Pancreas (tissue), 10 donors: Measurements from ENCODE around the gene MRPL23. TPM values are rescaled to one million over a fixed set of nuclear protein-coding genes. Genes with fewer than 3 reads are reported as not detected.

ENCODE experiments used
- ATAC-seq, 4 donors: fragments of 200-7000 bp; cut with Tn5 transposase; one replicate each; pipeline versions ENCODE4 v1.8.0 to v1.9.1; 2020; ENCODE audit warnings: mild to moderate bottlenecking in 4 of 4, moderate library complexity in 4 of 4
- DNase-seq, 6 donors: peaks; one replicate each; pipeline ENCODE4 v3.0.0-alpha.2; 2020
- FAIRE-seq: peaks from 2 replicates; lab custom pipeline; 2012; peaks lifted over from hg19 to GRCh38; lab: Jason Lieb, UNC
- H3K27ac ChIP-seq, 4 donors: fragments of 200-600 bp; sonication (generic); 1 replicate in 3 of 4; 2 replicates in 1 of 4; pipeline versions ENCODE4 v1.5.0 to v1.8.0; 2020
- H3K27me3 ChIP-seq, 4 donors: fragments of 200-600 bp; one replicate each; pipeline ENCODE4 v1.8.0; 2021
- H3K36me3 ChIP-seq, 3 donors: fragments of 200-600 bp; sonication (generic) in 1 of 3; one replicate each; pipeline versions ENCODE4 v1.5.0 to v1.8.0; 2020 to 2021
- H3K4me1 ChIP-seq, 3 donors: fragments of 200-600 bp; one replicate each; pipeline ENCODE4 v1.8.0; 2021
- H3K4me3 ChIP-seq, 4 donors: fragments of 200-600 bp; sonication (generic) in 2 of 4; one replicate each; pipeline versions ENCODE4 v1.5.0 to v1.8.0; 2020 to 2021
- H3K9me3 ChIP-seq, 4 donors: fragments of 200-600 bp; one replicate each; pipeline ENCODE4 v1.8.0; 2021
- WGBS, 2 donors: extraction: QIAGEN DNeasy Blood & Tissue Kit; methylation state at CpG; one replicate each; pipeline ENCODE4 v1.1.7; 2013; 5-methylcytosine and 5-hydroxymethylcytosine counted together
- intact Hi-C, 3 donors: fragments of 100-400 bp; cut with DNase I; formaldehyde crosslinking; loops; one replicate each; pipeline versions ENCODE4 v1.11.1 to v1.14.2; 2022
- polyA plus RNA-seq, 2 donors: library from polyadenylated mRNA; stranded (reverse); fragments of 200-250 nt; gene quantifications; one replicate each; pipeline ENCODE4 v1.2.3, GENCODE V29; 2013
- total RNA-seq, 6 donors: library from RNA; stranded (reverse); fragmentation: NEBNext Ultra II Directional in 4 of 6; extraction: Animal tissue kit (Norgen Biotek cat#: 25700) in 4 of 6; gene quantifications; one replicate each; pipeline versions ENCODE4 v1.2.1 to v1.2.4, GENCODE V29; 2021 to 2023
- TF ChIP-seq, protein P1 (sequence below), 4 donors: fragments of 200-600 bp; sonication (generic) in 3 of 4; IDR thresholded peaks; one replicate each; pipeline versions ENCODE4 v1.5.0 to v1.8.0; 2021; ENCODE audit warnings: antibody characterized with exemption in 4 of 4
- donor health status: healthy with polysubstance abuse.
- donor health status: DM: no; HTN: no; CAD: no; lungs with moderate emphysema.
- donor health status: DM: no; HTN: no; CAD: no.
- donor health status: control.
- donor health status: control.
- donor health status: Bipolar disorder and iron deficiency.
- donor health status: DM: yes; HTN: yes; CAD: no.
- donor health status: DM: no; HTN: no; CAD: no.
- donor health status: DM: no; HTN: no; CAD: no.
- donor health status: DM: yes; HTN: yes; CAD: no.

Gene MRPL23
- total and polyA plus RNA-seq, 8 donors: 16.7 to 92.1 (median 38.0) TPM

DNA sequence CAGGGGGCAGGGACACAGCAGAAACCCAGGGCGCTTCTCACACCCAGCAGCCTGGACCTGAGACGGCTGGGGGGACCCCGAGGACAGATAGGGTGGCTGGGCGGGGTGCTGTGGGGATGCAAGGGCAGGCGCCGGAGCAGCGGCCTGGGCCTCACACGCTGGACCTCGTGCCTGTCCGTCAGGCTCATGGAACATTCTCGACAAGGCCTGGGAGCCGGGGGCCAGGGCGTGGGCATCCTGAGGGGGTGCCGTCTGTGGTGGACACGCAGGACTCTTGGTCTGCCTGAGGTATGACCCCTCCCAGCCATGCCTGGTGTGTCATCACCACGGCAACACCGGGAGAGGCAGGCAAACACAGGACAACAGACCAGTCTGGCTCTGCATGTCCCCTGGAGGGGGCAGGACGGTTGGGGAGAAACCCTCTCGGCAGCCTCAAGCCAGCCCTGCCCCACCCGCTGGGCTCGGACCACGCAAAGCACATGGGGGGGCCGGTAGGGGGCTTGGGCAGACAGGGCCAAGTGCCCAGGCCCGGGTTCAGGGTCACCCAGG, 21.4 kb downstream of the MRPL23 start:
- Histone ChIP-seq H3K27ac (no peak overlapping the region), H3K36me3 (no peaks in the 10 kb centered on the region), H3K4me3 (no peak overlapping the region), H3K27me3 (no peaks in the 10 kb centered on the region), H3K4me1 (no peaks in the 10 kb centered on the region), H3K9me3 (no peaks in the 10 kb centered on the region)
- intact Hi-C loops: no loop called here
- FAIRE-seq (no peak), ATAC-seq (peak in 3 of 4 donors; percentile 33 to 59 (median 45)), DNase-seq (peak in 2 of 6 donors; percentile 32 to 38)
- WGBS, 2 donors: 88% methylated on average over 4 of the region's 24 CpGs; no CpG with 5 or more reads in 1 of the 2 donors
- TF ChIP-seq, protein P1, sequence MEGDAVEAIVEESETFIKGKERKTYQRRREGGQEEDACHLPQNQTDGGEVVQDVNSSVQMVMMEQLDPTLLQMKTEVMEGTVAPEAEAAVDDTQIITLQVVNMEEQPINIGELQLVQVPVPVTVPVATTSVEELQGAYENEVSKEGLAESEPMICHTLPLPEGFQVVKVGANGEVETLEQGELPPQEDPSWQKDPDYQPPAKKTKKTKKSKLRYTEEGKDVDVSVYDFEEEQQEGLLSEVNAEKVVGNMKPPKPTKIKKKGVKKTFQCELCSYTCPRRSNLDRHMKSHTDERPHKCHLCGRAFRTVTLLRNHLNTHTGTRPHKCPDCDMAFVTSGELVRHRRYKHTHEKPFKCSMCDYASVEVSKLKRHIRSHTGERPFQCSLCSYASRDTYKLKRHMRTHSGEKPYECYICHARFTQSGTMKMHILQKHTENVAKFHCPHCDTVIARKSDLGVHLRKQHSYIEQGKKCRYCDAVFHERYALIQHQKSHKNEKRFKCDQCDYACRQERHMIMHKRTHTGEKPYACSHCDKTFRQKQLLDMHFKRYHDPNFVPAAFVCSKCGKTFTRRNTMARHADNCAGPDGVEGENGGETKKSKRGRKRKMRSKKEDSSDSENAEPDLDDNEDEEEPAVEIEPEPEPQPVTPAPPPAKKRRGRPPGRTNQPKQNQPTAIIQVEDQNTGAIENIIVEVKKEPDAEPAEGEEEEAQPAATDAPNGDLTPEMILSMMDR (IDR thresholded peaks at IDR 0.05): no peak

DNA sequence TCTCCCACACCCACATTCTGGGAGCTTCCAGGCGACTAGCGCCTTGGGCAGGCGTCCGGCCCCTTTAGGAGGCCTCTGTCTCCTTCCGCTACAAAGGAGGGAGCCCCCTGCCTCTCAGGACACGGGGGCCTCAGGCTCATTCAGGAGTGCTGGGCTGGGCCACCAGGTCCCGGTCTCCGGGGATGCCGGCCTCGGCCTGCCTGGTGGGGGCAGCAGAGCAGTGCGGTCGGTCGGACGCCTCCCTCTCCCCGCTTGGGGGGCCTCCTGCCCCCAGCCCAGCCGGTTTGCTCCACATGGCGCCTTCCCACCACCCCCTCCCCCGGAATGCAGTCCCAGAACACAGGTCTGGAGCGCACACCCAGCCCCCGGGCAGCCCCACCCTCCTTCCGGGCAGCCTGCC, 21.9 kb downstream of the MRPL23 start:
- Histone ChIP-seq H3K27me3 (no peaks in the 10 kb centered on the region), H3K4me3 (no peak overlapping the region), H3K27ac (no peak overlapping the region), H3K36me3 (no peaks in the 10 kb centered on the region), H3K4me1 (no peaks in the 10 kb centered on the region), H3K9me3 (no peaks in the 10 kb centered on the region)
- no peak for FAIRE-seq
- TF ChIP-seq, protein P1 (IDR thresholded peaks at IDR 0.05): no peak
- DNase-seq: no peak
- intact Hi-C loops: no loop called here
- ATAC-seq: peak in 3 of 4 donors; percentile 55 to 67 (median 60)
- WGBS, 2 donors: no CpG with 5 or more reads among the region's 21 CpGs

DNA sequence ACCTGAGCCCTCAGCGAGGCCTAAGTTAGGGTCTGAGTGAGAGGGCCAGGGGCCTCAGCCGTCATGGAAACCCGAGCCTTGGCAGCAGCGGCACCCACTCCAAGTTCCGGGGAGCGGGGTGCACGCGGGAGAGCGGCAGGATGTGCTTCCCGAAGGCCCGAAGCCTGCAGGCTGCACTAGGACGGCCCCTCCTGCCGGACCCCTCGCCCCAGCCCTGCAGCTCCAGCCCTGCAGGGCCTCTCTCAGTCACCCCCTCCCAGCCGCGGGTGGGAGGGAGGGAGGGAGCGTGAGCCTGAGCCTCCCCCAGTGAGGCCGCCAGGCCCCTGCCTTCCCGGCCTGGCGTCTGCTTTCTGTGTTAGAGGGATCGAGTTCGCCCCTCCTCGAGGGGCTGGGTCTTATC, 22.6 kb downstream of the MRPL23 start:
- FAIRE-seq: no peak
- WGBS, 2 donors: no CpG with 5 or more reads among the region's 23 CpGs

DNA sequence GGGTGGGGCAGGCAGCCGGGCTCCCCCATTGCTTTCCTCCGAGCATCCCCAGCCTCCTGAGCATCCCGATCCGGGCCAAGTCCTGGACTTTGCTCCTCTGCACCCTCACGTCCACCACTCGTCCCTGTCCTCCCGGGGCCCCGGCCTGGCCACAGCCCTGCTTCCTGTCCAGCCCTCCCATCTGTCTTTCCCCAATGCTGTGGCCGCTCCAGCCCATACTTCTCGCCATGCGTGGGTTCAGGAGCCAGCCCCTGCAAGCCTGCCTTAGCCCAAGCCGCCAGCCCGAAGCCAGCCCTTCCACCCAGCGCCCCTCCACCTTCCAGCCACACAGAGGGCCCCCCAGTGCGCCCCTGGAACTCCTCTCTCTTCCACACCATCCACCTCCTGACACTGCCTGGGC, 23.8 kb downstream of the MRPL23 start:
- Histone ChIP-seq H3K36me3 (no peaks in the 10 kb centered on the region), H3K4me3 (no peak overlapping the region), H3K9me3 (no peaks in the 10 kb centered on the region), H3K27me3 (no peaks in the 10 kb centered on the region), H3K27ac (no peak overlapping the region), H3K4me1 (no peaks in the 10 kb centered on the region)
- 91 to 95% methylated on average over 8 to 9 of the region's 15 CpGs for WGBS, 2 donors
- no peak for FAIRE-seq
- TF ChIP-seq, protein P1 (IDR thresholded peaks at IDR 0.05): no peak
- intact Hi-C loops: no loop called here
- no peak for ATAC-seq
- peak in 3 of 6 donors; percentile 12 to 55 (median 40) for DNase-seq

More for the DNA sequence above, 22.6 kb downstream of the MRPL23 start:
- H3K4me1 ChIP-seq: no peaks in the 10 kb centered on the region
- H3K36me3 ChIP-seq: no peaks in the 10 kb centered on the region
- no peak overlapping the region for H3K4me3 ChIP-seq
- H3K27me3 ChIP-seq: no peaks in the 10 kb centered on the region
- intact Hi-C loops: no loop called here
- H3K9me3 ChIP-seq: no peaks in the 10 kb centered on the region
- no peak for DNase-seq
- TF ChIP-seq, protein P1 (IDR thresholded peaks at IDR 0.05): no peak
- no peak for ATAC-seq
- H3K27ac ChIP-seq: no peak overlapping the region

DNA sequence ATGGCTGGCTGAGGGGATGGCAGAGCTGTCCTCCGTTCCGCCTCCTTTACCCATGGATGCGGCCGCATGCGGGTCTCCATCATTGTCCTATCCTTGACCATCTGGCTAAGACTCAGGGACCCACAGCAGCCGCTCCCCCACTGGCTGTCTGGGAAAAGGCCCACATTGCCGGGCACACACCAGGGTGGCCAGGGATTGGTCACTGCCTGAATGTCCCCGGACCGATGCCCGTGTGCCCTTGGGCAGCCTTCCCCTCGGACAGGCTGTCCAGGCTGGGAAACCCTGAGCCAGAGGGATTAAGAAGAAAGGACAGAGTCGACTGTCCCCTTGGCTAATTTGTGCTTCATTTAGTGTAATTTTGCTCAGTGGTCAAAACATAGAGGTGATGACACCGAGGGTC, 28.1 kb downstream of the MRPL23 start:
- Histone ChIP-seq H3K27ac (no peak overlapping the region), H3K27me3 (no peaks in the 10 kb centered on the region), H3K9me3 (no peaks in the 10 kb centered on the region), H3K4me3 (no peak overlapping the region), H3K4me1 (no peaks in the 10 kb centered on the region), H3K36me3 (no peaks in the 10 kb centered on the region)
- no peak for FAIRE-seq
- ATAC-seq: no peak
- no peak for DNase-seq
- intact Hi-C loops: no loop called here
- TF ChIP-seq, protein P1 (IDR thresholded peaks at IDR 0.05): no peak
- WGBS, 2 donors: no CpG with 5 or more reads among the region's 13 CpGs
